ENCODE results near the gene IL1RL1. TPM values are rescaled to one million over a fixed set of nuclear protein-coding genes. Genes with fewer than 3 reads are reported as not detected.

Gene IL1RL1
- total RNA-seq, 1 donor from 2014 or later: 0.27 TPM

GRCh38 chr2:102357937-102358336 lies 46.6 kb downstream of the IL1RL1 start:
- no peaks in the 10 kb centered on the region for H3K9me3 Mint-ChIP-seq (ENCODE audit: unreplicated experiment)
- H3K27ac Mint-ChIP-seq (ENCODE audit: unreplicated experiment): no peak overlapping the region
- no peaks in the 10 kb centered on the region for H3K36me3 Mint-ChIP-seq (ENCODE audit: low read depth, unreplicated experiment)
- DNase-seq (ENCODE audit: low read depth) (no peak), FAIRE-seq (no peak)
- peaks cover 3% of the 10 kb centered on the region for H3K27me3 Mint-ChIP-seq (ENCODE audit: low read depth, unreplicated experiment)
- Histone ChIP-seq H3K36me3 (ENCODE audit: insufficient read depth, low read length) (no peaks in the 10 kb centered on the region), H2AFZ (ENCODE audit: low read depth, low read length) (no peak overlapping the region), H4K20me1 (ENCODE audit: insufficient read depth, low read length) (no peaks in the 10 kb centered on the region), H3K9ac (ENCODE audit: low read length) (no peak overlapping the region), H3K4me2 (ENCODE audit: low read length) (no peak overlapping the region), H3K27me3 (ENCODE audit: insufficient read depth, low read length) (no peaks in the 10 kb centered on the region), H3K9me3 (ENCODE audit: insufficient read depth, low read depth, low read length) (no peaks in the 10 kb centered on the region), H3K4me1 (ENCODE audit: insufficient read depth, low read length) (no peaks in the 10 kb centered on the region), H3K79me2 (ENCODE audit: insufficient read depth, low read length) (no peaks in the 10 kb centered on the region), H3K27ac (ENCODE audit: low read depth, low read length) (no peak overlapping the region), H3K4me3 (ENCODE audit: insufficient read depth, low read depth, low read length) (no peak overlapping the region)
- TF ChIP-seq CTCF (IDR thresholded peaks at IDR 0.05; ENCODE audit: insufficient read depth, low read depth, low read length) (no peak), EZH2 (IDR thresholded peaks at IDR 0.05; ENCODE audit: insufficient read depth, low read length) (no peak)
- no peaks in the 10 kb centered on the region for H3K4me1 Mint-ChIP-seq (ENCODE audit: low read depth, unreplicated experiment)
- no peak overlapping the region for H3K4me3 Mint-ChIP-seq (ENCODE audit: unreplicated experiment)

GRCh38 chr2:102358496-102358895 lies 47.1 kb downstream of the IL1RL1 start:
- H3K27me3 Mint-ChIP-seq (ENCODE audit: low read depth, unreplicated experiment): peaks cover 3% of the 10 kb centered on the region
- TF ChIP-seq CTCF (IDR thresholded peaks at IDR 0.05; ENCODE audit: insufficient read depth, low read depth, low read length): no peak
- no peak for TF ChIP-seq EZH2 (IDR thresholded peaks at IDR 0.05; ENCODE audit: insufficient read depth, low read length)

GRCh38 chr2:102359527-102359926 lies 48.2 kb downstream of the IL1RL1 start:
- H3K27me3 Mint-ChIP-seq (ENCODE audit: low read depth, unreplicated experiment): peaks cover 3% of the 10 kb centered on the region
- no peak for DNase-seq (ENCODE audit: low read depth)
- no peak for TF ChIP-seq CTCF (IDR thresholded peaks at IDR 0.05; ENCODE audit: insufficient read depth, low read depth, low read length)
- no peak for TF ChIP-seq EZH2 (IDR thresholded peaks at IDR 0.05; ENCODE audit: insufficient read depth, low read length)

More at GRCh38 chr2:102358496-102358895, 47.1 kb downstream of the IL1RL1 start:
- Histone ChIP-seq H3K4me3 (ENCODE audit: insufficient read depth, low read depth, low read length) (no peak overlapping the region), H3K79me2 (ENCODE audit: insufficient read depth, low read length) (no peaks in the 10 kb centered on the region), H4K20me1 (ENCODE audit: insufficient read depth, low read length) (no peaks in the 10 kb centered on the region), H3K9me3 (ENCODE audit: insufficient read depth, low read depth, low read length) (no peaks in the 10 kb centered on the region), H3K36me3 (ENCODE audit: insufficient read depth, low read length) (no peaks in the 10 kb centered on the region), H3K27me3 (ENCODE audit: insufficient read depth, low read length) (no peaks in the 10 kb centered on the region), H3K9ac (ENCODE audit: low read length) (no peak overlapping the region), H3K4me1 (ENCODE audit: insufficient read depth, low read length) (no peaks in the 10 kb centered on the region), H2AFZ (ENCODE audit: low read depth, low read length) (no peak overlapping the region), H3K27ac (ENCODE audit: low read depth, low read length) (no peak overlapping the region), H3K4me2 (ENCODE audit: low read length) (no peak overlapping the region)
- no peak for FAIRE-seq
- no peak for DNase-seq (ENCODE audit: low read depth)
- Mint-ChIP-seq H3K9me3 (ENCODE audit: unreplicated experiment) (no peaks in the 10 kb centered on the region), H3K4me1 (ENCODE audit: low read depth, unreplicated experiment) (no peaks in the 10 kb centered on the region), H3K27ac (ENCODE audit: unreplicated experiment) (no peak overlapping the region), H3K36me3 (ENCODE audit: low read depth, unreplicated experiment) (peaks cover 2% of the 10 kb centered on the region), H3K4me3 (ENCODE audit: unreplicated experiment) (no peak overlapping the region)

More at GRCh38 chr2:102359527-102359926, 48.2 kb downstream of the IL1RL1 start:
- Mint-ChIP-seq H3K9me3 (ENCODE audit: unreplicated experiment) (no peaks in the 10 kb centered on the region), H3K4me3 (ENCODE audit: unreplicated experiment) (no peak overlapping the region), H3K27ac (ENCODE audit: unreplicated experiment) (no peak overlapping the region), H3K4me1 (ENCODE audit: low read depth, unreplicated experiment) (no peaks in the 10 kb centered on the region), H3K36me3 (ENCODE audit: low read depth, unreplicated experiment) (peaks cover 2% of the 10 kb centered on the region)
- no peak overlapping the region for H3K27ac ChIP-seq (ENCODE audit: low read depth, low read length)
- no peak overlapping the region for H3K9ac ChIP-seq (ENCODE audit: low read length)
- no peaks in the 10 kb centered on the region for H3K36me3 ChIP-seq (ENCODE audit: insufficient read depth, low read length)
- no peak overlapping the region for H3K4me2 ChIP-seq (ENCODE audit: low read length)
- FAIRE-seq: no peak
- no peaks in the 10 kb centered on the region for H3K4me1 ChIP-seq (ENCODE audit: insufficient read depth, low read length)
- no peaks in the 10 kb centered on the region for H3K79me2 ChIP-seq (ENCODE audit: insufficient read depth, low read length)
- H3K4me3 ChIP-seq (ENCODE audit: insufficient read depth, low read depth, low read length): no peak overlapping the region
- H3K9me3 ChIP-seq (ENCODE audit: insufficient read depth, low read depth, low read length): no peaks in the 10 kb centered on the region
- H4K20me1 ChIP-seq (ENCODE audit: insufficient read depth, low read length): no peaks in the 10 kb centered on the region
- H2AFZ ChIP-seq (ENCODE audit: low read depth, low read length): no peak overlapping the region
- H3K27me3 ChIP-seq (ENCODE audit: insufficient read depth, low read length): no peaks in the 10 kb centered on the region
